CD4-positive, alpha-beta memory T cell (primary cell): ENCODE data around the gene NELL2. TPM values are rescaled to one million over a fixed set of nuclear protein-coding genes. Genes with fewer than 3 reads are reported as not detected.

Experiments
- CTCF ChIA-PET: fragments of 350-600 bp; sonication (Branson Sonifier 250); formaldehyde crosslinking; loops from one replicate; lab custom pipeline; 2021; ENCODE audit warnings: inconsistent platforms; ENCODE audit not compliant: partially characterized antibody; lab: Charles Lee
- POLR2A ChIA-PET: fragments of 350-600 bp; sonication (Branson Sonifier 250); formaldehyde crosslinking; loops from one replicate; lab custom pipeline; 2021; ENCODE audit not compliant: partially characterized antibody; lab: Charles Lee
- DNase-seq, 5 donors: peaks; one replicate each; pipeline versions ENCODE4 v3.0.0 to v3.0.0-alpha.2; 2020 to 2022; ENCODE audit warnings: mixed read lengths in 1 of 5
- H3K27ac ChIP-seq: one replicate; pipeline ENCODE4 v1.7.0; 2013; ENCODE audit warnings: low read depth, low read length
- H3K27me3 ChIP-seq: 2 replicates; pipeline ENCODE4 v1.7.0; 2013; ENCODE audit warnings: mild to moderate bottlenecking, low read length, moderate library complexity; ENCODE audit not compliant: insufficient read depth
- H3K36me3 ChIP-seq: 2 replicates; pipeline ENCODE4 v1.7.0; 2013; ENCODE audit warnings: mild to moderate bottlenecking, low read length, moderate library complexity; ENCODE audit not compliant: insufficient read depth
- H3K4me1 ChIP-seq: 2 replicates; pipeline ENCODE4 v1.7.0; 2013; ENCODE audit warnings: mild to moderate bottlenecking, low read length, moderate library complexity; ENCODE audit not compliant: insufficient read depth
- H3K4me3 ChIP-seq, 2 donors: one replicate each; pipeline ENCODE4 v1.7.0; 2013; ENCODE audit warnings: low read length in 2 of 2, mild to moderate bottlenecking in 1 of 2
- H3K9me3 ChIP-seq, 2 donors: one replicate each; pipeline ENCODE4 v1.7.0; 2013; ENCODE audit warnings: low read length in 2 of 2, control low read depth in 1 of 2; ENCODE audit not compliant: control insufficient read depth in 1 of 2
- H3K27ac Mint-ChIP-seq, 7 donors: one replicate each; pipeline ENCODE4 v1.8.0; 2020 to 2021; ENCODE audit warnings: mixed read lengths in 7 of 7, mild to moderate bottlenecking in 6 of 7, inconsistent platforms in 3 of 7, moderate library complexity in 3 of 7
- H3K27me3 Mint-ChIP-seq, 2 donors: one replicate each; pipeline ENCODE4 v1.8.0; 2020 to 2021; ENCODE audit warnings: mixed read lengths in 2 of 2
- H3K36me3 Mint-ChIP-seq, 2 donors: one replicate each; pipeline ENCODE4 v1.8.0; 2020 to 2021; ENCODE audit warnings: mixed read lengths in 2 of 2, inconsistent platforms in 1 of 2, mild to moderate bottlenecking in 1 of 2
- H3K4me1 Mint-ChIP-seq, 4 donors: one replicate each; pipeline ENCODE4 v1.8.0; 2020 to 2021; ENCODE audit warnings: mixed read lengths in 4 of 4, mild to moderate bottlenecking in 1 of 4
- H3K4me3 Mint-ChIP-seq, 8 donors: one replicate each; pipeline ENCODE4 v1.8.0; 2020 to 2021; ENCODE audit warnings: mixed read lengths in 8 of 8, mild to moderate bottlenecking in 7 of 8, moderate library complexity in 6 of 8, inconsistent platforms in 3 of 8
- H3K9me3 Mint-ChIP-seq, 8 donors: one replicate each; pipeline ENCODE4 v1.8.0; 2020 to 2021; ENCODE audit warnings: mixed read lengths in 8 of 8, mild to moderate bottlenecking in 5 of 8, inconsistent platforms in 3 of 8, moderate library complexity in 1 of 8
- intact Hi-C: fragments of 100-400 bp; cut with micrococcal nuclease; formaldehyde crosslinking; loops from one replicate; pipeline ENCODE4 v1.15.1; 2023
- polyA plus RNA-seq, 2 donors: library from polyadenylated mRNA; unstranded; fragments of 300-500 nt; fragmentation: Illumina TruSeq; gene quantifications; one replicate each; pipeline ENCODE4 v1.2.3, GENCODE V29; 2021
- total RNA-seq, 2 experiments: library from RNA; stranded (reverse); gene quantifications; one replicate each; pipeline ENCODE4 v1.2.3, GENCODE V29; 2021

Gene NELL2
- total and polyA plus RNA-seq, 4 experiments from 2014 or later = 92.8 to 257 (median 179) TPM

DNA sequence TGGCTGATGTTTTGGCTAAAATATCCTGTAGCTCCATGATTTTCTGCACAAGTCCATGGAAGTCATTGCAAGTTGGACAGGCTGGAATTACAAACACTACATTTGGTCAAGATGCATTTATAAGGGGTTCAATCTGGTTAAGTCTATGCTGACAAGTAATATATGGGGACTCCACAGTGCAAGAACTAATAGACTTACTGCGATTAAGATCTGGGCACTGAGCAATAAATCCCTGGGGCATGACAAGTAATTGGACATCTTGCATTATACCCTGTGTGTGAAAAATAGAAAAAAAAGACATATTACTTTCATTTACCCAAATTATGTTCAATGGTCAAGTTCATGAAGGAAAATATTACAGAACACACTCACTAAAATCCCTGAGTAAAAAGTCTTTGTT is 99.1 kb downstream of the NELL2 start:
- Histone ChIP-seq H3K27me3 (no peaks in the 10 kb centered on the region), H3K9me3 (no peaks in the 10 kb centered on the region), H3K27ac (no peak overlapping the region), H3K36me3 (no peaks in the 10 kb centered on the region), H3K4me3 (no peak overlapping the region), H3K4me1 (no peaks in the 10 kb centered on the region)
- peaks cover 0 to 4% (median 2%) of the 10 kb centered on the region in 4 donors for H3K4me1 Mint-ChIP-seq
- H3K4me3 Mint-ChIP-seq = no peak overlapping the region
- POLR2A ChIA-PET = interaction anchor here (1.2 kb wide), 1 partner anchor 99 kb away, joined by 4 read pairs; the partner anchor contains the start of gene NELL2
- CTCF ChIA-PET = interaction anchor here (0.9 to 5.3 kb wide), 4 partner anchors 34 to 98 kb away, joined by 3 to 93 read pairs (median 4); partner anchors contain the start of gene NELL2
- H3K36me3 Mint-ChIP-seq = peaks cover 39 to 48% of the 10 kb centered on the region in 2 donors
- intact Hi-C loops = loop anchor here (10.0 kb wide), 1 partner anchor 762 kb away; no protein-coding TSS in a partner anchor
- peaks cover 0 to 20% (median 14%) of the 10 kb centered on the region in 8 donors for H3K9me3 Mint-ChIP-seq
- no peak for DNase-seq
- no peaks in the 10 kb centered on the region for H3K27me3 Mint-ChIP-seq
- H3K27ac Mint-ChIP-seq = no peak overlapping the region

DNA sequence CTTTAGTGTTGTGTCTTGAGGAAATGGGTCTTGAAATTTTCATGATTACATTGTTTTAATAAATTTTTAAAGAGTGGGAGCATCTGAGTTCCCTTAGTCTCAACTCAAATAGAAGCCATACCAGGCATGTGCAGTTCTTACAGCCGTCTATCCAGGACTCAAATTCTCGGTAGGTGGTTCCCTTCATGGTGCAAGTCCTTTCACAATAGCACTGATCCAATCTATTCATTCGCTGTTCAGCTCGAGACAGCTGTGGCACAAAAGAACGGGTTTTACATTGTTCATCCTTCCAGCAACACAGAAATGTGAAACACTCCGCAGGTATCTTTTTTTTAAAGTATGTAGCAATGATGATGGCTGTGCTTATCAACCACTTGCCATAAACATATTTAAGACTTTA is 100.2 kb downstream of the NELL2 start:
- H3K36me3 ChIP-seq = no peaks in the 10 kb centered on the region
- H3K9me3 Mint-ChIP-seq = peaks cover 0 to 11% (median 7%) of the 10 kb centered on the region in 8 donors
- peaks cover 0 to 4% (median 2%) of the 10 kb centered on the region in 4 donors for H3K4me1 Mint-ChIP-seq
- no peak overlapping the region for H3K27ac Mint-ChIP-seq
- no peak overlapping the region for H3K4me3 Mint-ChIP-seq
- H3K27ac ChIP-seq = no peak overlapping the region
- ChIA-PET CTCF (interaction anchor here (1.1 to 5.3 kb wide), 8 partner anchors 11 to 99 kb away, joined by 3 to 93 read pairs (median 6); partner anchors contain the start of gene NELL2), POLR2A (no interaction called here)
- intact Hi-C loops = loop anchor here (1.0 to 10.0 kb wide), 4 partner anchors 37 to 761 kb away; no protein-coding TSS in a partner anchor
- no peaks in the 10 kb centered on the region for H3K9me3 ChIP-seq
- H3K4me1 ChIP-seq = no peaks in the 10 kb centered on the region
- no peak for DNase-seq
- no peaks in the 10 kb centered on the region for H3K27me3 Mint-ChIP-seq
- no peaks in the 10 kb centered on the region for H3K27me3 ChIP-seq
- peaks cover 35 to 44% of the 10 kb centered on the region in 2 donors for H3K36me3 Mint-ChIP-seq
- no peak overlapping the region for H3K4me3 ChIP-seq

DNA sequence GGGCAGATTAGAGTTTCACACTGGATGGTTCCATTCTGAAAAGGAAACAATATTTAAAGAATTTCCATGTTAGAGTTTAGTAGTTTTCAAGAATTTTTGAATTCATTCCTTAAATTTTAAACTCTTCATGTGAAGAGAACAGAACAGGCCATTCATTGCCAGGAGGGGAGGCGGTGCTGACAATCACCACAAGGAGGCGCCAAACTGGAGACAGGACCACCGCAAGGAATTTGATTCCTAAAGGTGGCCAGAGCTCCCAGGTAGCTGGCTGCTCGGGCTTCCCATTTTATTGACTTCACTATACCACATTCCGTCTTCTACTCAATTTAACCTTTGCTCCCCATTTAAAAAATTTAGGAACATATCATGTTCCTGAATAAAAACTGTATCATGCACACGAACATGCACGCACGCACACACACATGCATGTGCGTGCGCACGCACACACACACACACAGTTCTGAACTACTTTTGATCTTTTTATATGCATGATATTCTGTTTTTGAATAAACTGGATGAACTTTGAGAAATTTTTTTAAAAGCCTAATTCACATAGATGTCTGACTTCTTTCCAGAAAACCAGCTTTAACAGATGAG is 101.2 kb downstream of the NELL2 start:
- peak; percentile 44 to 54 (median 44) for DNase-seq

DNA sequence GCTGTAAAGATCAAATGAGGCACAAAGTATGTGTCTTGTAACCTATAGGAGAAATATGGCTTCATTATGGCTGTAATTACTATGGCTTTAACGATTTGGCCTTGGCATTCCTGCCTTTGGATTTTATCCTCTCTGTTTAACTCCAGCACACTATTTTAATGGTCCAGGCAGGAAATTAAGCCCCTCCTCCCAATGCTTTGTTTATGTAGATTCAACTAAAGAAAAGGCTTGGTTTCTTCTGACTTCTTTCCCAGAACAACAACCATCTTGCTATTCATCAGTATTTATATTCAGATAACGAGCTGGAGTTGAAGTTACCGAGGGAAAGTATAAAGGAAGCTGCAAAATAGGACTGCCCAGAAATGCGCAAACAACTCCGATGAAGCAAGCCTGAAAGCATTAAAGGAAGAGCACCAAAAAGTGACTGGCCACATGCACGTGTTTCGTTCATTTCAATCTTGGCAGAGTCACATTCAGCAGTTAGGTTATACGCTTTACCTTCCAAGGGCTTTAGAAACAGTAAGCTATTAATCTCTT is 104.6 kb downstream of the NELL2 start:
- no peaks in the 10 kb centered on the region for H3K9me3 ChIP-seq
- H3K4me3 ChIP-seq = no peak overlapping the region
- no peaks in the 10 kb centered on the region for H3K4me1 ChIP-seq
- no peak overlapping the region for H3K27ac ChIP-seq
- H3K4me1 Mint-ChIP-seq = peaks cover 0 to 4% (median 1%) of the 10 kb centered on the region in 4 donors
- H3K36me3 ChIP-seq = no peaks in the 10 kb centered on the region
- no peak overlapping the region for H3K27ac Mint-ChIP-seq
- CTCF ChIA-PET = interaction anchor here (0.9 to 2.1 kb wide), 4 partner anchors 22 to 159 kb away, joined by 3 to 8 read pairs (median 4); partner anchors contain the start of gene NELL2
- peaks cover 0 to 2% (median 0%) of the 10 kb centered on the region in 8 donors for H3K9me3 Mint-ChIP-seq
- POLR2A ChIA-PET = interaction anchor here (1.0 kb wide), 1 partner anchor 103 kb away, joined by 3 read pairs; no protein-coding TSS in a partner anchor
- H3K27me3 ChIP-seq = no peaks in the 10 kb centered on the region
- no peaks in the 10 kb centered on the region for H3K27me3 Mint-ChIP-seq
- intact Hi-C loops = loop anchor here (10.0 kb wide), 1 partner anchor 757 kb away; no protein-coding TSS in a partner anchor
- H3K36me3 Mint-ChIP-seq = peaks cover 13 to 29% of the 10 kb centered on the region in 2 donors
- DNase-seq = no peak
- H3K4me3 Mint-ChIP-seq = no peak overlapping the region

More for the DNA sequence above, 101.2 kb downstream of the NELL2 start:
- no peak overlapping the region for H3K4me3 Mint-ChIP-seq
- H3K9me3 Mint-ChIP-seq = peaks cover 0 to 2% (median 0%) of the 10 kb centered on the region in 8 donors
- Histone ChIP-seq H3K4me1 (no peaks in the 10 kb centered on the region), H3K27me3 (no peaks in the 10 kb centered on the region), H3K36me3 (no peaks in the 10 kb centered on the region), H3K9me3 (no peaks in the 10 kb centered on the region), H3K4me3 (no peak overlapping the region), H3K27ac (no peak overlapping the region)
- intact Hi-C loops = loop anchor here (1.0 to 10.0 kb wide), 4 partner anchors 38 to 760 kb away; no protein-coding TSS in a partner anchor
- ChIA-PET POLR2A (interaction anchor here (1.0 kb wide), 1 partner anchor 99 kb away, joined by 5 read pairs; no protein-coding TSS in a partner anchor), CTCF (interaction anchor here (0.9 to 5.3 kb wide), 13 partner anchors 10 to 761 kb away, joined by 3 to 93 read pairs (median 4); partner anchors contain the start of gene NELL2)
- peaks cover 0 to 4% (median 2%) of the 10 kb centered on the region in 4 donors for H3K4me1 Mint-ChIP-seq
- peaks cover 25 to 40% of the 10 kb centered on the region in 2 donors for H3K36me3 Mint-ChIP-seq
- no peaks in the 10 kb centered on the region for H3K27me3 Mint-ChIP-seq
- H3K27ac Mint-ChIP-seq = peak overlapping the region in 2 of 7 donors; percentile 20 to 74

DNA sequence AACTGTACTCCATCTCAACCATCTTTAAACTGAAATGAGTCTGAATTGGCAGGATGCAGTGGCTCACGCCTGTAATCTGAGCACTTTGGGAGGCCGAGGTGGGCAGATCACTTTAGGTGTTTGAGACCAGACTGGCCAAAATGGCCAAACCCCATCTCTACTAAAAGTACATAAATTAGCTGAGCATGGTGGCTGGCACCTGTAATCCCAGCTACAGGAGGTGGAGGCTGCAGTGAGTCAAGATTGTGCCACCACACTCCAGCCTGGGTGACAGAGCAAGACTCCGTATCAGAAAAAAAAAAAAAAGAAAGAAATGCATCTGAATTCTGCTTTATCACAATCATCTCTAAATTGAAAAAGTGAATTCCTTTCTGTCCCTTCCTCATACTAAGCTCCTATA is 110.3 kb downstream of the NELL2 start:
- intact Hi-C loops = no loop called here
- Mint-ChIP-seq H3K36me3 (peaks cover 10 to 29% of the 10 kb centered on the region in 2 donors), H3K27me3 (no peaks in the 10 kb centered on the region), H3K4me1 (no peaks in the 10 kb centered on the region), H3K9me3 (no peaks in the 10 kb centered on the region), H3K27ac (no peak overlapping the region), H3K4me3 (no peak overlapping the region)
- H3K27ac ChIP-seq = no peak overlapping the region
- ChIA-PET POLR2A (no interaction called here), CTCF (interaction anchor here (0.6 to 3.7 kb wide), 4 partner anchors 9 to 794 kb away, joined by 3 to 23 read pairs (median 4); no protein-coding TSS in a partner anchor)
- H3K4me3 ChIP-seq = no peak overlapping the region
- H3K9me3 ChIP-seq = no peaks in the 10 kb centered on the region
- no peaks in the 10 kb centered on the region for H3K27me3 ChIP-seq
- no peaks in the 10 kb centered on the region for H3K4me1 ChIP-seq
- no peaks in the 10 kb centered on the region for H3K36me3 ChIP-seq
- DNase-seq = no peak

DNA sequence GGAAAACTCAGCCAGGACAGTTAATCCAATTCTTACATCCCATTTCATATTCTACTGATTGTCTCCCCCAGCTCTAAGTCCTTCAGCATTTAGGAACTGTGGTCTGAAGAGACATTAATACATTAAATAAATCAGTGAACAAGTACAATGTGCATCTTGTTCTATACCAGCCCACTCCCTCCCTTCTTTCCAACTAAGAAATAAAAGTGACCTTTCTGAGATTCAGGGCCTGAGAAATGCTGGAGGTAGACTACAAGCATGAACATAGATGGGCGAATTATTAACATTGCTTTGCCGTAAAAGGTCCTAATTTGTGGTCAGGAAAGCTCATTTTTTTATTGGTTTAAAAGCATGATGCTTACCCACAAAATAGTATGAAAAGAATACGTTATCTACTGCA is 113.1 kb downstream of the NELL2 start:
- Mint-ChIP-seq H3K36me3 (peaks cover 26 to 28% of the 10 kb centered on the region in 2 donors), H3K9me3 (no peaks in the 10 kb centered on the region), H3K27me3 (no peaks in the 10 kb centered on the region), H3K4me3 (no peak overlapping the region), H3K27ac (no peak overlapping the region), H3K4me1 (no peaks in the 10 kb centered on the region)
- Histone ChIP-seq H3K4me3 (no peak overlapping the region), H3K4me1 (no peaks in the 10 kb centered on the region), H3K9me3 (no peaks in the 10 kb centered on the region), H3K27me3 (no peaks in the 10 kb centered on the region), H3K36me3 (no peaks in the 10 kb centered on the region), H3K27ac (no peak overlapping the region)
- CTCF ChIA-PET = interaction anchor here (3.7 kb wide), 1 partner anchor 12 kb away, joined by 23 read pairs; no protein-coding TSS in a partner anchor
- POLR2A ChIA-PET = no interaction called here
- intact Hi-C loops = no loop called here
- no peak for DNase-seq

DNA sequence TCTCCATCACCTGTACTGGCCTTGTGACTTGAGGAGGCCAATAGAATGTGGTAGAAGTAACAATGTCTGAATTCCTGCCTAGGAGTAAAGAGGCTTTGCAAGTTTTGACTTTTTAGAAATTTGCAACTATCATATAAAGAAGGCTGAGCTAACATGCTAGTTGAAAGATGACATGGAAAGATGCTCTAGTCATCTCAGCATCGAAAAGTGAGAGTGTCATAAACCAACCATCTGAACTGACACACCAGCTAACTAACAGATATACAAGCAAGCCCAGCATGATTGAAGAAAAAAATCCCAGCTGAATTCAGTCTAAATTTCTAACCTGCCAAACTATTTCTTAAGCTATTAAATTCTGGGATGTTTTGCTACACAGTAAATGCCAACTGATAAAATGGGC is 116.8 kb downstream of the NELL2 start:
- no peaks in the 10 kb centered on the region for H3K9me3 ChIP-seq
- H3K27ac Mint-ChIP-seq = no peak overlapping the region
- POLR2A ChIA-PET = no interaction called here

More for the DNA sequence above, 116.8 kb downstream of the NELL2 start:
- H3K36me3 Mint-ChIP-seq = peaks cover 16 to 29% of the 10 kb centered on the region in 2 donors
- no peak overlapping the region for H3K4me3 ChIP-seq
- H3K27me3 ChIP-seq = no peaks in the 10 kb centered on the region
- H3K4me3 Mint-ChIP-seq = no peak overlapping the region
- H3K9me3 Mint-ChIP-seq = no peaks in the 10 kb centered on the region
- CTCF ChIA-PET = no interaction called here
- DNase-seq = no peak
- no peaks in the 10 kb centered on the region for H3K36me3 ChIP-seq
- H3K4me1 Mint-ChIP-seq = no peaks in the 10 kb centered on the region
- intact Hi-C loops = no loop called here
- no peaks in the 10 kb centered on the region for H3K27me3 Mint-ChIP-seq
- H3K27ac ChIP-seq = no peak overlapping the region
- no peaks in the 10 kb centered on the region for H3K4me1 ChIP-seq
